Duodenal mucosa (tissue), 2 donors: ENCODE results near the gene PMCH.
"Not testable (repeated sequence)": the region's sequence is repeated elsewhere in the genome, so short reads cannot be mapped to it uniquely, and the experiment has no call there.

Experiments used
- H3K27ac ChIP-seq: one replicate; pipeline ENCODE4 v1.7.0; 2013; ENCODE audit warnings: low read depth, low read length
- H3K27me3 ChIP-seq, 2 donors: one replicate each; pipeline ENCODE4 v1.7.0; 2013; ENCODE audit warnings: low read length in 2 of 2, control low read depth in 1 of 2; ENCODE audit not compliant: insufficient read depth in 2 of 2, control insufficient read depth in 1 of 2
- H3K36me3 ChIP-seq, 2 donors: one replicate each; pipeline ENCODE4 v1.7.0; 2013; ENCODE audit warnings: low read length in 2 of 2, control low read depth in 1 of 2; ENCODE audit not compliant: insufficient read depth in 2 of 2, control insufficient read depth in 1 of 2
- H3K4me1 ChIP-seq, 2 donors: one replicate each; pipeline ENCODE4 v1.7.0; 2013; ENCODE audit warnings: low read length in 2 of 2, control low read depth in 1 of 2; ENCODE audit not compliant: insufficient read depth in 2 of 2, control insufficient read depth in 1 of 2
- H3K4me3 ChIP-seq, 2 donors: one replicate each; pipeline ENCODE4 v1.7.0; 2013; ENCODE audit warnings: low read length in 2 of 2, low read depth in 1 of 2
- H3K9ac ChIP-seq, 2 donors: one replicate each; pipeline ENCODE4 v1.7.0; 2013; ENCODE audit warnings: low read length in 2 of 2, low read depth in 1 of 2
- H3K9me3 ChIP-seq, 2 donors: one replicate each; pipeline ENCODE4 v1.7.0; 2013; ENCODE audit warnings: low read length in 2 of 2, control low read depth in 1 of 2; ENCODE audit not compliant: control insufficient read depth in 1 of 2

Gene PMCH

DNA sequence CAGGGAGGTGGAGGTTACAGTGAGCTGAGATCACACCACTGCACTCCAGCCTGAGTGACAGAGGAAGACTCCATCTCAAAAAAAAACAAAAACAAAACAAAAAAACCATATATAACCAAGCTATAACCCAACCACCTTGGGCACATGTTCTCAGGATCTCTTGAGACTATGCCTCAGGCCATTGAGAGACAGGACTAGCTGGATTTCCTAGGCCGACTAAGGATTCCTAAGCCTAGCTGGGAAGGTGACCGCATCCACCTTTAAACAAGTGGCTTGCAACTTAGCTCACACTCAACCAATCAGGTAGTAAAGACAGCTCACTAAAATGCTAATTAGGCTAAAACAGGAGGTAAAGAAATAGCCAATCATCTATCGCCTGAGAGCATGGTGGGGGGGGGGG is 42.4 kb downstream of the PMCH start:
- H3K36me3 ChIP-seq, H3K27me3 ChIP-seq, H3K9me3 ChIP-seq, H3K9ac ChIP-seq, H3K4me1 ChIP-seq, H3K4me3 ChIP-seq, H3K27ac ChIP-seq: not testable (repeated sequence)

DNA sequence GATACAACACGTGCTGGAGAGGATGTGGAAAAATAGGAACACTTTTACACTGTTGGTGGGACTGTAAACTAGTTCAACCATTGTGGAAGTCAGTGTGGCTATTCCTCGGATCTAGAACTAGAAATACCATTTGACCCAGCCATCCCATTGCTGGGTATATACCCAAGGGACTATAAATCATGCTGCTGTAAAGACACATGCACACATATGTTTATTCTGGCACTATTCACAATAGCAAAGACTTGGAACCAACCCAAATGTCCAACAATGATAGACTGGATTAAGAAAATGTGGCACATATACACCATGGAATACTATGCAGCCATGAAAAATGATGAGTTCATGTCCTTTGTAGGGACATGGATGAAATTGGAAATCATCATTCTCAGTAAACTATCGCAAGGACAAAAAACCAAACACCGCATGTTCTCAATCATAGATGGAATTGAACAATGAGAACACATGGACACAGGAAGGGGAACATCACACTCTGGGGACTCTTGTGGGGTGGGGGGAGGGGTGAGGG is 50.5 kb downstream of the PMCH start:
- H3K9ac ChIP-seq, H3K4me1 ChIP-seq, H3K4me3 ChIP-seq, H3K9me3 ChIP-seq, H3K27me3 ChIP-seq, H3K27ac ChIP-seq, H3K36me3 ChIP-seq: not testable (repeated sequence)
